Vagina (tissue), 2 donors: ENCODE results near the gene DDA1.

ENCODE experiments used
- POLR2AphosphoS5 ChIP-seq, 2 donors: sonication (generic); formaldehyde crosslinking; IDR thresholded peaks; one replicate each; pipeline ENCODE4 v1.9.0; 2017; ENCODE audit warnings: antibody characterized with exemption in 2 of 2, mild to moderate bottlenecking in 2 of 2, low read depth in 1 of 2; ENCODE audit not compliant: insufficient read depth in 1 of 2
- TF ChIP-seq, protein P1 (sequence below), 3 experiments: fragments of 450-650 bp in 2 of 3; fragments of 200-600 bp in 1 of 3; sonication (generic) in 1 of 3; IDR thresholded peaks; one replicate each; pipeline ENCODE4 v1.5.1; 2017 to 2019; ENCODE audit warnings: antibody characterized with exemption in 3 of 3, mild to moderate bottlenecking in 2 of 3, moderate library complexity in 2 of 3

DNA sequence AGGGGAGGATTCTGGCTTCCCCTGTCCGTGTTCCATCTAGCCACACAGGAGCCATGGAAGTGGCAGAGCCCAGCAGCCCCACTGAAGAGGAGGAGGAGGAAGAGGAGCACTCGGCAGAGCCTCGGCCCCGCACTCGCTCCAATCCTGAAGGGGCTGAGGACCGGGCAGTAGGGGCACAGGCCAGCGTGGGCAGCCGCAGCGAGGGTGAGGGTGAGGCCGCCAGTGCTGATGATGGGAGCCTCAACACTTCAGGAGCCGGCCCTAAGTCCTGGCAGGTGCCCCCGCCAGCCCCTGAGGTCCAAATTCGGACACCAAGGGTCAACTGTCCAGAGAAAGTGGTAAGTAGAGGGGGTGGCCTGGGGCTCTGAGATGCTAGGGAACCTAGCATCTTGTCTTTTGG, 40.6 kb upstream of the DDA1 start:
- TF ChIP-seq, protein P1, sequence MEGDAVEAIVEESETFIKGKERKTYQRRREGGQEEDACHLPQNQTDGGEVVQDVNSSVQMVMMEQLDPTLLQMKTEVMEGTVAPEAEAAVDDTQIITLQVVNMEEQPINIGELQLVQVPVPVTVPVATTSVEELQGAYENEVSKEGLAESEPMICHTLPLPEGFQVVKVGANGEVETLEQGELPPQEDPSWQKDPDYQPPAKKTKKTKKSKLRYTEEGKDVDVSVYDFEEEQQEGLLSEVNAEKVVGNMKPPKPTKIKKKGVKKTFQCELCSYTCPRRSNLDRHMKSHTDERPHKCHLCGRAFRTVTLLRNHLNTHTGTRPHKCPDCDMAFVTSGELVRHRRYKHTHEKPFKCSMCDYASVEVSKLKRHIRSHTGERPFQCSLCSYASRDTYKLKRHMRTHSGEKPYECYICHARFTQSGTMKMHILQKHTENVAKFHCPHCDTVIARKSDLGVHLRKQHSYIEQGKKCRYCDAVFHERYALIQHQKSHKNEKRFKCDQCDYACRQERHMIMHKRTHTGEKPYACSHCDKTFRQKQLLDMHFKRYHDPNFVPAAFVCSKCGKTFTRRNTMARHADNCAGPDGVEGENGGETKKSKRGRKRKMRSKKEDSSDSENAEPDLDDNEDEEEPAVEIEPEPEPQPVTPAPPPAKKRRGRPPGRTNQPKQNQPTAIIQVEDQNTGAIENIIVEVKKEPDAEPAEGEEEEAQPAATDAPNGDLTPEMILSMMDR (IDR thresholded peaks at IDR 0.05): no peak
- TF ChIP-seq POLR2AphosphoS5 (IDR thresholded peaks at IDR 0.05; ENCODE audit: insufficient read depth in 1 of 2, low read depth in 1 of 2): no peak
